OCI-LY3 (cell line): Measurements from ENCODE around the gene ZNF705A.

Source experiments
- H2AFZ ChIP-seq: fragments of 200-600, 300-600 bp; shearing (Covaris generic); 2 replicates; pipeline ENCODE4 v1.6.0; 2014; ENCODE audit warnings: antibody characterized with exemption, low read depth, low read length
- H3K27ac ChIP-seq: fragments of 200-600, 300-600 bp; sonication (generic); 2 replicates; pipeline ENCODE4 v1.5.1; 2014; ENCODE audit warnings: mild to moderate bottlenecking, low read length, moderate library complexity, mixed read lengths
- H3K27me3 ChIP-seq: fragments of 200-600, 300-600 bp; sonication (generic); 2 replicates; pipeline ENCODE4 v1.6.1; 2014; ENCODE audit warnings: low read depth, low read length, mixed read lengths
- H3K36me3 ChIP-seq: fragments of 200-600, 300-600 bp; sonication (generic); replicated peaks from 2 replicates; pipeline ENCODE3; 2014; ENCODE audit warnings: low read depth, low read length, mixed read lengths
- H3K4me1 ChIP-seq: fragments of 300-600, 200-600 bp; sonication (generic); 2 replicates; pipeline ENCODE4 v1.6.1; 2014; ENCODE audit warnings: low read length, mixed read lengths
- H3K4me2 ChIP-seq: fragments of 200-600, 300-600 bp; sonication (generic); 2 replicates; pipeline ENCODE4 v1.6.1; 2014; ENCODE audit warnings: low read length, mixed read lengths
- H3K4me3 ChIP-seq: fragments of 300-600, 200-600 bp; sonication (generic); 2 replicates; pipeline ENCODE4 v1.5.1; 2014; ENCODE audit warnings: antibody characterized with exemption, mild to moderate bottlenecking, low read length, moderate library complexity
- H3K79me2 ChIP-seq: fragments of 300-600, 200-600 bp; shearing (Covaris generic); 2 replicates; pipeline ENCODE4 v1.6.1; 2014; ENCODE audit warnings: mild to moderate bottlenecking, low read length, mixed read lengths
- H3K9ac ChIP-seq: fragments of 300-600, 200-600 bp; shearing (Covaris generic); 2 replicates; pipeline ENCODE4 v1.6.0; 2014; ENCODE audit warnings: mild to moderate bottlenecking, low read length, moderate library complexity
- H3K9me3 ChIP-seq: fragments of 200-600, 300-600 bp; shearing (Covaris generic); 2 replicates; pipeline ENCODE4 v1.6.1; 2014; ENCODE audit warnings: low read length, mixed read lengths; ENCODE audit not compliant: insufficient read depth
- H4K20me1 ChIP-seq: fragments of 200-600, 300-600 bp; sonication (generic); 2 replicates; pipeline ENCODE4 v1.6.1; 2016; ENCODE audit warnings: low read length, mixed read lengths; ENCODE audit not compliant: insufficient read depth
- EZH2phosphoT487 ChIP-seq: fragments of 200-600 bp; shearing (Covaris generic); IDR thresholded peaks from 2 replicates; pipeline ENCODE4 v1.6.1; 2018; ENCODE audit warnings: antibody characterized with exemption, mixed run types, low read depth
- TF ChIP-seq, protein P1 (sequence below): fragments of 200-600, 300-600 bp; sonication (generic); IDR thresholded peaks from 2 replicates; pipeline ENCODE4 v1.5.1; 2014; ENCODE audit warnings: antibody characterized with exemption, low read length, low read depth

ZNF705A gene

DNA sequence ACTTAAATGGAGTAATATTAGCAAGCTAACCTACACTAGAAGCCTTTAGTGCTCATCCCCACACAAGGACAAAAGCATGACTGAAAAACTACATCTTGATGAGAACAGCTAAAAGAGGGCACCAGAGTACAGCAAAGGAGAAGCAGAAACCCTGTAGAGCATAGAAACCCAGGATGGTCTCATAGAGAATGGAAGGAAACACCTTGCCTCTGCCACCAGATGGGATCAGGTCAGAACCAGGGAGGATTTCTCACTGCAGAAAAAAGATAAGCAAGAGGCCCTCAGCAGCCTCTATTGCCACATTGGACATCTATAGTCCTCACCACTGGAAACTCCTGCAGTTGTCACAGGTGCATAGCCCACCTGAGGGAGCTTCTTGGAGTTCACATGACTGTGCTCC is 13.6 kb upstream of the ZNF705A start:
- H3K9ac ChIP-seq = no peak overlapping the region

DNA sequence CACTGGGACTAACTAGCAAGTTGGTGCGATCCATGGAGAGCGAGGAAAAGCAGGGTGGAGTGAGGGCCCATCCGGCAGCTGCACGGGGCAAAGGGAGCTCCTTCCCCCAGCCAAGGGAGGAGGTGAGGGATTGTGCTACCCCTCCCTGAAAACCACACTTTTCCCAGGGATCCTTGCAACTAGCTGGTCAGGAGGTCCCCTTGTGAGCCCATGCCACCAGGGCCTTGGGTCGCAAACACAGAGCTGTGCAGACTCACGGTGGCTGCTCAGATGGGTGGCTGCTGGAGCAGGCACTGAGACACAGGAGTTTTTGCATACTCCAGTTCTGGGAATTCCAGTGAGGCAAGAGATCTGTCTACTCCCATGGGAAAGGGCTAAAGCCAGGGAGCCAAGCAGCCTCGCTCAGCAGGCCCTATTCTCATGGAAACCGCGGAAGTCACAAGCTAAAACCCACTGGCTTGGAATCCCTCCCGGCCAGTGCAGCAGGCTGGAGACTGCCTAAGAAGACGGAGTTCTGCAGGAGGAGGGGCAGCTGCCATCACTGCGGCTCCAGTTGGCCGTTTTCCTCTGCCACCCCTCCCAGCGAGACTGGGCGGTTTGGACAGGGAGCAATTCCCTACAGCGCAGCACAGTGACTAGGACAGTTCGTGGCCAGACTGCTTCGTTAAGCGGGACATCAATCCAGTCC is 10.9 kb upstream of the ZNF705A start:
- no peaks in the 10 kb centered on the region for H3K79me2 ChIP-seq
- H3K4me2 ChIP-seq = no peak overlapping the region
- H2AFZ ChIP-seq = no peak overlapping the region
- H3K9me3 ChIP-seq = no peaks in the 10 kb centered on the region
- H3K4me1 ChIP-seq = no peaks in the 10 kb centered on the region
- TF ChIP-seq, protein P1, sequence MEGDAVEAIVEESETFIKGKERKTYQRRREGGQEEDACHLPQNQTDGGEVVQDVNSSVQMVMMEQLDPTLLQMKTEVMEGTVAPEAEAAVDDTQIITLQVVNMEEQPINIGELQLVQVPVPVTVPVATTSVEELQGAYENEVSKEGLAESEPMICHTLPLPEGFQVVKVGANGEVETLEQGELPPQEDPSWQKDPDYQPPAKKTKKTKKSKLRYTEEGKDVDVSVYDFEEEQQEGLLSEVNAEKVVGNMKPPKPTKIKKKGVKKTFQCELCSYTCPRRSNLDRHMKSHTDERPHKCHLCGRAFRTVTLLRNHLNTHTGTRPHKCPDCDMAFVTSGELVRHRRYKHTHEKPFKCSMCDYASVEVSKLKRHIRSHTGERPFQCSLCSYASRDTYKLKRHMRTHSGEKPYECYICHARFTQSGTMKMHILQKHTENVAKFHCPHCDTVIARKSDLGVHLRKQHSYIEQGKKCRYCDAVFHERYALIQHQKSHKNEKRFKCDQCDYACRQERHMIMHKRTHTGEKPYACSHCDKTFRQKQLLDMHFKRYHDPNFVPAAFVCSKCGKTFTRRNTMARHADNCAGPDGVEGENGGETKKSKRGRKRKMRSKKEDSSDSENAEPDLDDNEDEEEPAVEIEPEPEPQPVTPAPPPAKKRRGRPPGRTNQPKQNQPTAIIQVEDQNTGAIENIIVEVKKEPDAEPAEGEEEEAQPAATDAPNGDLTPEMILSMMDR = no peak
- TF ChIP-seq EZH2phosphoT487 = no peak
- no peaks in the 10 kb centered on the region for H4K20me1 ChIP-seq
- H3K36me3 ChIP-seq = no peaks in the 10 kb centered on the region
- no peaks in the 10 kb centered on the region for H3K27me3 ChIP-seq
- H3K4me3 ChIP-seq = no peak overlapping the region
- no peak overlapping the region for H3K27ac ChIP-seq
- H3K9ac ChIP-seq = no peak overlapping the region

More for the DNA sequence above, 13.6 kb upstream of the ZNF705A start:
- H3K36me3 ChIP-seq = peaks cover 3% of the 10 kb centered on the region
- no peaks in the 10 kb centered on the region for H3K9me3 ChIP-seq
- TF ChIP-seq, protein P1 = no peak
- no peak for TF ChIP-seq EZH2phosphoT487
- no peaks in the 10 kb centered on the region for H4K20me1 ChIP-seq
- H3K79me2 ChIP-seq = no peaks in the 10 kb centered on the region
- H3K4me1 ChIP-seq = no peaks in the 10 kb centered on the region
- no peak overlapping the region for H3K4me2 ChIP-seq
- H3K4me3 ChIP-seq = no peak overlapping the region
- H3K27ac ChIP-seq = no peak overlapping the region
- no peaks in the 10 kb centered on the region for H3K27me3 ChIP-seq
- no peak overlapping the region for H2AFZ ChIP-seq

DNA sequence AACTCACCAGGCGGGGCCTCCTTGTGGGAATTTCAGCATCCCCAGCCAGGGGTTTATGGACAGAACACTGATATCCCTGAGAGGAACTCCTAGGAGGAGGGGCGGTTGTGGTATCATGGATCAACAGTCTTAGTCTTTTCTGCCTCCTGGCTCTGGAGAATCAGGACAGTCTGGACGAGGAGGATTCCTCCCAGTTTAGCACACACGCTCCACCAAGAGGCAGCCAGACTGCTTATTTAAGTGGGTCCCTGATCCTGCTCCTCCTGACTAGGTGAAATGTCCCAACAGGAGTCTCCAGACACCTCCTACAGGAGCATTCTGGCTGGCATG is 10.4 kb upstream of the ZNF705A start:
- Histone ChIP-seq H3K27ac (no peak overlapping the region), H3K27me3 (no peaks in the 10 kb centered on the region), H3K4me1 (no peaks in the 10 kb centered on the region), H4K20me1 (no peaks in the 10 kb centered on the region), H3K4me3 (no peak overlapping the region), H3K9me3 (no peaks in the 10 kb centered on the region), H3K36me3 (no peaks in the 10 kb centered on the region), H3K9ac (no peak overlapping the region), H2AFZ (no peak overlapping the region), H3K79me2 (no peaks in the 10 kb centered on the region), H3K4me2 (no peak overlapping the region)
- TF ChIP-seq, protein P1 = no peak
- TF ChIP-seq EZH2phosphoT487 = no peak

DNA sequence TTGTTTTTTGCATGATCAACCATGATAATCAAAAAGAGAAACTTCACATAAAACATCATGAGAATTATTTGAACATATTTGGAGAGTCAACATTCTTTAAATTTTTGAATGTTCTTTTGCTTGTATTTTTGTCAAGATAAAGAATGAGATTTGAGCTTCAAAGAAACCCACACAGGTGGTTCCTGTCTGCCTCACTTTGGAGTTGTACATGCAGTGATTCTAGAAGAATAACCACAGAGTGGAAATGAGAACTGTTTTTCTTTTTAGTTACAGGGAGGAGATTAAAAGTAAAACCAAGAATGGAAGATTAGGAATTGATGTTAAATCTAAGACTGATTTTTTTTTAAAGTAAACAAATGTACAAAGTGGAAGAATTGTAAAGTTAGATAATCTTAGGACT is 2.3 kb upstream of the ZNF705A start:
- Histone ChIP-seq H3K27me3 (no peaks in the 10 kb centered on the region), H4K20me1 (no peaks in the 10 kb centered on the region), H2AFZ (no peak overlapping the region), H3K4me1 (peaks cover 14% of the 10 kb centered on the region), H3K79me2 (no peaks in the 10 kb centered on the region), H3K4me3 (no peak overlapping the region), H3K9me3 (no peaks in the 10 kb centered on the region), H3K36me3 (no peaks in the 10 kb centered on the region), H3K9ac (no peak overlapping the region), H3K4me2 (no peak overlapping the region), H3K27ac (no peak overlapping the region)
- TF ChIP-seq, protein P1 = no peak
- TF ChIP-seq EZH2phosphoT487 = no peak
